HCT116 (cell line): Measurements from ENCODE around the gene GOLT1A. TPM values are rescaled to one million over a fixed set of nuclear protein-coding genes. Genes with fewer than 3 reads are reported as not detected.
A peak's percentile ranks its signal among the peaks of the same experiment; 100 is the strongest.

Source experiments
- ATAC-seq: fragments of 200-7000 bp; cut with Tn5 transposase; 2 replicates; pipeline ENCODE4 v1.9.1; 2020; ENCODE audit warnings: mild to moderate bottlenecking, moderate library complexity
- BruUV-seq: library from RNA; stranded (reverse); fragments of 400-500 nt; replicated peaks from 2 replicates; lab custom pipeline; 2021; lab: Mats Ljungman, UMichigan
- CTCF ChIA-PET: fragments of 300-600 bp; sonication (Branson Sonifier 250); formaldehyde crosslinking; loops from one replicate; lab custom pipeline; 2021; ENCODE audit warnings: antibody characterized with exemption; lab: Charles Lee
- POLR2A ChIA-PET: fragments of 300-600, 350-600 bp; sonication (Branson Sonifier 250); formaldehyde crosslinking; loops from one replicate; lab custom pipeline; 2021; ENCODE audit warnings: antibody characterized with exemption; lab: Charles Lee
- RAD21 ChIA-PET, 2 experiments: fragments of 300-600 bp; sonication (Branson Sonifier 250); formaldehyde crosslinking; loops; one replicate each; lab custom pipeline; 2023; ENCODE audit warnings: low total read pairs in 2 of 2; ENCODE audit not compliant: uncharacterized antibody in 2 of 2, unreplicated experiment in 2 of 2, low non-redundant PET in 1 of 2; lab: Charles Lee
- DNase-seq: peaks from one replicate; pipeline ENCODE4 v3.0.0-alpha.2; 2010; ENCODE audit warnings: low read depth, low spot score
- H2AFZ ChIP-seq: fragments of 200-600 bp; shearing (Covaris generic), sonication (generic); 2 replicates; pipeline ENCODE4 v1.6.1; 2017; ENCODE audit warnings: low read depth, mixed run types, mixed read lengths, antibody characterized with exemption, low read length; ENCODE audit not compliant: poor library complexity, severe bottlenecking
- H3K27ac ChIP-seq: 2 replicates; pipeline ENCODE4 v1.5.1; 2012; ENCODE audit warnings: low read depth, low read length
- H3K27me3 ChIP-seq: fragments of 200-600 bp; sonication (generic); 2 replicates; pipeline ENCODE4 v1.6.1; 2016; ENCODE audit warnings: mixed run types, low read length, mixed read lengths; ENCODE audit not compliant: insufficient read depth
- H3K36me3 ChIP-seq, 2 experiments: fragments of 200-500 bp in 1 of 2; fragments of 200-600 bp in 1 of 2; sonication (Bioruptor generic) in 1 of 2; sonication (generic) in 1 of 2; 2 replicates each; pipeline versions ENCODE4 v1.5.1 to v1.6.1; 2014 to 2016; ENCODE audit warnings: low read length in 2 of 2, inconsistent platforms in 1 of 2, mixed read lengths in 1 of 2, mixed run types in 1 of 2; ENCODE audit not compliant: insufficient read depth in 2 of 2, control insufficient read depth in 1 of 2
- H3K4me1 ChIP-seq, 2 experiments: fragments of 200-600 bp in 1 of 2; sonication (generic) in 1 of 2; 2 replicates each; pipeline versions ENCODE4 v1.5.1 to v1.6.1; 2012 to 2017; ENCODE audit warnings: low read length in 2 of 2, inconsistent platforms in 1 of 2, mild to moderate bottlenecking in 1 of 2, mixed read lengths in 1 of 2, mixed run types in 1 of 2, moderate library complexity in 1 of 2; ENCODE audit not compliant: insufficient read depth in 2 of 2, control insufficient read depth in 1 of 2
- H3K4me2 ChIP-seq: fragments of 200-600 bp; sonication (generic); 2 replicates; pipeline ENCODE4 v1.6.1; 2017; ENCODE audit warnings: mixed run types, low read length, mixed read lengths
- H3K4me3 ChIP-seq, 2 experiments: fragments of 200-600 bp in 1 of 2; sonication (generic) in 1 of 2; replicated peaks in 1 of 2; 2 replicates each; pipeline ENCODE4 v1.5.1; 2011 to 2016; ENCODE audit warnings: low read length in 2 of 2, control low read depth in 1 of 2, low read depth in 1 of 2, mild to moderate bottlenecking in 1 of 2, mixed read lengths in 1 of 2, mixed run types in 1 of 2
- H3K79me2 ChIP-seq: fragments of 200-600 bp; sonication (generic); 2 replicates; pipeline ENCODE4 v1.6.1; 2017; ENCODE audit warnings: mild to moderate bottlenecking, mixed run types, low read length, moderate library complexity, mixed read lengths; ENCODE audit not compliant: insufficient read depth
- H3K9ac ChIP-seq: fragments of 200-600 bp; sonication (generic); 2 replicates; pipeline ENCODE4 v1.6.1; 2016; ENCODE audit warnings: low read length, mixed read lengths
- H3K9me2 ChIP-seq: fragments of 200-600 bp; sonication (generic), shearing (Covaris generic); 2 replicates; pipeline ENCODE4 v1.6.1; 2017; ENCODE audit warnings: mixed run types, mild to moderate bottlenecking, moderate library complexity; ENCODE audit not compliant: insufficient read depth
- H3K9me3 ChIP-seq, 2 experiments: fragments of 200-500 bp in 1 of 2; fragments of 200-600 bp in 1 of 2; sonication (Bioruptor generic) in 1 of 2; sonication (generic) in 1 of 2; 2 replicates each; pipeline ENCODE4 v1.6.1; 2014 to 2017; ENCODE audit warnings: low read length in 2 of 2, mixed read lengths in 2 of 2, inconsistent platforms in 1 of 2, low read depth in 1 of 2, mild to moderate bottlenecking in 1 of 2, mixed run types in 1 of 2, moderate library complexity in 1 of 2; ENCODE audit not compliant: control insufficient read depth in 1 of 2, insufficient read depth in 1 of 2
- H4K20me1 ChIP-seq: fragments of 200-600 bp; sonication (generic), shearing (Covaris generic); 2 replicates; pipeline ENCODE4 v1.6.1; 2017; ENCODE audit warnings: mixed run types, mild to moderate bottlenecking, moderate library complexity; ENCODE audit not compliant: insufficient read depth
- CEBPB ChIP-seq: IDR thresholded peaks from 2 replicates; pipeline ENCODE4 v1.6.1; 2012; ENCODE audit warnings: low read depth
- CTCF ChIP-seq, 3 experiments: fragments of 200-600 bp in 1 of 3; sonication (generic) in 1 of 3; IDR thresholded peaks in 2 of 3; conservative IDR thresholded peaks in 1 of 3; 2 replicates each; pipeline ENCODE4 v1.5.1; 2012 to 2017; ENCODE audit warnings: low read depth in 2 of 3, low read length in 2 of 3, antibody characterized with exemption in 1 of 3, borderline replicate concordance in 1 of 3, control low read depth in 1 of 3, mild to moderate bottlenecking in 1 of 3, mixed read lengths in 1 of 3, mixed run types in 1 of 3, moderate library complexity in 1 of 3; ENCODE audit not compliant: insufficient read depth in 1 of 3
- EGR1 ChIP-seq: IDR thresholded peaks from 2 replicates; pipeline ENCODE4 v1.6.1; 2012; ENCODE audit warnings: low read depth
- FOSL1 ChIP-seq: IDR thresholded peaks from 2 replicates; pipeline ENCODE4 v1.6.1; 2012; ENCODE audit warnings: low read depth
- POLR2A ChIP-seq: IDR thresholded peaks from 2 replicates; pipeline ENCODE4 v1.7.0; 2011; ENCODE audit warnings: borderline replicate concordance; ENCODE audit not compliant: insufficient read depth, insufficient read length; ENCODE audit errors: extremely low read depth
- intact Hi-C: fragments of 100-400 bp; cut with micrococcal nuclease; formaldehyde crosslinking; loops from 2 replicates; pipeline ENCODE4 v1.10.0; 2022
- total RNA-seq: library from RNA; stranded (reverse); gene quantifications from one replicate; pipeline ENCODE4 v1.2.1, GENCODE V29; 2021; ENCODE audit not compliant: unreplicated experiment

GOLT1A gene
- total RNA-seq, 1 experiment from 2014 or later = 8.0 TPM

- ATAC-seq (peak; percentile 39), DNase-seq (no peak)
- intact Hi-C loops = no loop called here
- H3K9ac ChIP-seq = peak overlapping the region; percentile 72
- BruUV-seq = no TSS peak
- TF ChIP-seq POLR2A (no peak), EGR1 (no peak), CTCF (IDR thresholded peaks at IDR 0.05 in 2 of 3, conservative IDR thresholded peaks at IDR 0.05 in 1 of 3; ENCODE audit: borderline replicate concordance in 1 of 3, insufficient read depth in 1 of 3, low read depth in 2 of 3, low read length in 2 of 3) (no peak), FOSL1 (no peak), CEBPB (no peak)
- RAD21 ChIA-PET = no interaction called here
- H3K4me1 ChIP-seq = peaks cover 8 to 27% of the 10 kb centered on the region in 2 experiments
- H3K36me3 ChIP-seq = no peaks in the 10 kb centered on the region
- H2AFZ ChIP-seq = no peak overlapping the region
- CTCF ChIA-PET = interaction anchor here (0.8 to 4.3 kb wide), 6 partner anchors 10 to 246 kb away, joined by 3 to 18 read pairs (median 5); no protein-coding TSS in a partner anchor
- H3K4me2 ChIP-seq = peak overlapping the region; percentile 97
- no peaks in the 10 kb centered on the region for H4K20me1 ChIP-seq
- H3K27me3 ChIP-seq = no peaks in the 10 kb centered on the region
- no peaks in the 10 kb centered on the region for H3K9me2 ChIP-seq
- H3K79me2 ChIP-seq = no peaks in the 10 kb centered on the region
- H3K27ac ChIP-seq = peak overlapping the region; percentile 57; the same call in 1 of the 2 replicates
- H3K4me3 ChIP-seq = peak overlapping the region; percentile 44 to 71
- no peaks in the 10 kb centered on the region for H3K9me3 ChIP-seq
- POLR2A ChIA-PET = no interaction called here
Observed at GRCh38 chr1:204152310-204153044, 61.3 kb downstream of the GOLT1A start.
